HepG2 (cell line): ENCODE measurements around the gene KNCN. TPM values are rescaled to one million over a fixed set of nuclear protein-coding genes. Genes with fewer than 3 reads are reported as not detected.

ENCODE experiments used
- ATAC-seq: fragments of 200-7000 bp; cut with Tn5 transposase; 3 replicates; pipeline ENCODE4 v1.9.1; 2020; ENCODE audit warnings: mild to moderate bottlenecking, moderate library complexity
- BruUV-seq: library from RNA; stranded (reverse); fragments of 400-500 nt; replicated peaks from 2 replicates; lab custom pipeline; 2021; lab: Mats Ljungman, UMichigan
- CTCF ChIA-PET: fragments of 300-600 bp; formaldehyde crosslinking; extraction: SDS; loops from one replicate; lab custom pipeline; 2021; ENCODE audit warnings: low total read pairs, inconsistent platforms, low intra/inter-chr PET ratio; lab: Yijun Ruan, JAX
- POLR2A ChIA-PET: fragments of 350-600 bp; sonication (Branson Sonifier 250); formaldehyde crosslinking; loops from one replicate; lab custom pipeline; 2020; ENCODE audit warnings: antibody characterized with exemption, inconsistent platforms; lab: Yijun Ruan, JAX
- DNase-seq: peaks from one replicate; pipeline ENCODE4 v3.0.0-alpha.2; 2015; ENCODE audit warnings: low spot score
- FAIRE-seq: peaks from 3 replicates; lab custom pipeline; 2011; peaks lifted over from hg19 to GRCh38; lab: Jason Lieb, UNC
- H2AFZ ChIP-seq: one replicate; pipeline ENCODE4 v1.6.1; 2011; ENCODE audit warnings: low read length, inconsistent platforms
- H3K27ac ChIP-seq: fragments of 300-600 bp; 3 replicates; pipeline ENCODE4 v1.8.0; 2011; ENCODE audit warnings: mixed run types, mild to moderate bottlenecking, mixed read lengths, low read length, inconsistent platforms; ENCODE audit not compliant: insufficient read depth; ENCODE audit errors: extremely low read length
- H3K27me3 ChIP-seq, 2 experiments: fragments of 200-600 bp in 1 of 2; 2 replicates in 1 of 2; 3 replicates in 1 of 2; pipeline versions ENCODE4 v1.6.0 to v1.8.0; 2011; ENCODE audit warnings: low read length in 2 of 2, mild to moderate bottlenecking in 2 of 2, moderate library complexity in 2 of 2, inconsistent platforms in 1 of 2; ENCODE audit not compliant: insufficient read depth in 2 of 2, control insufficient read depth in 1 of 2
- H3K36me3 ChIP-seq, 2 experiments: fragments of 200-600 bp in 1 of 2; replicated peaks in 1 of 2; 2 replicates in 1 of 2; 3 replicates in 1 of 2; pipeline versions ENCODE4 v1.5.1 to v1.8.0; 2011; ENCODE audit warnings: low read length in 2 of 2, inconsistent platforms in 1 of 2; ENCODE audit not compliant: insufficient read depth in 2 of 2, control insufficient read depth in 1 of 2
- H3K4me1 ChIP-seq: 2 replicates; pipeline ENCODE4 v1.5.1; 2012; ENCODE audit warnings: low read length, inconsistent platforms; ENCODE audit not compliant: insufficient read depth
- H3K4me2 ChIP-seq: 2 replicates; pipeline ENCODE4 v1.6.0; 2011; ENCODE audit warnings: low read depth, low read length, inconsistent platforms
- H3K4me3 ChIP-seq, 3 experiments: fragments of 200-600 bp in 1 of 3; sonication (generic), shearing (Covaris generic) in 1 of 3; replicated peaks in 1 of 3; 2 replicates each; pipeline ENCODE4 v1.5.1; 2011 to 2016; ENCODE audit warnings: low read length in 3 of 3, inconsistent platforms in 2 of 3, low read depth in 2 of 3, mild to moderate bottlenecking in 2 of 3, control low read depth in 1 of 3, mixed read lengths in 1 of 3; ENCODE audit not compliant: insufficient read depth in 1 of 3
- H3K79me2 ChIP-seq: one replicate; pipeline ENCODE4 v1.6.1; 2011; ENCODE audit warnings: low read length, inconsistent platforms; ENCODE audit not compliant: insufficient read depth
- H3K9ac ChIP-seq: 2 replicates; pipeline ENCODE4 v1.6.0; 2011; ENCODE audit warnings: mild to moderate bottlenecking, low read depth, low read length, inconsistent platforms; ENCODE audit not compliant: insufficient read depth
- H3K9me3 ChIP-seq: 2 replicates; pipeline ENCODE4 v1.5.1; 2012; ENCODE audit warnings: mild to moderate bottlenecking, low read length
- H4K20me1 ChIP-seq: 2 replicates; pipeline ENCODE4 v1.6.0; 2011; ENCODE audit warnings: inconsistent platforms, mild to moderate bottlenecking, low read length, moderate library complexity; ENCODE audit not compliant: insufficient read depth
- EEA1 ChIP-seq: sonication (generic); formaldehyde crosslinking; IDR thresholded peaks from 2 replicates; pipeline ENCODE4 v1.5.1; 2020; ENCODE audit warnings: mild to moderate bottlenecking, missing genetic modification reagents, borderline replicate concordance
- ZNF17 ChIP-seq: sonication (generic); formaldehyde crosslinking; IDR thresholded peaks from 2 replicates; pipeline ENCODE4 v1.5.0; 2020; ENCODE audit warnings: mild to moderate bottlenecking, missing genetic modification reagents
- WGBS: methylation state at CpG from one replicate; pipeline ENCODE4 v1.1.6; 2017; ENCODE audit warnings: low lambda C conversion rate; 5-methylcytosine and 5-hydroxymethylcytosine counted together
- in situ Hi-C: cut with HindIII; loops from 2 replicates; pipeline ENCODE4 v1.10.0; 2017; ENCODE audit warnings: low pct_unique_long_range_greater_than_20kb; ENCODE audit not compliant: extremely low pct_ligation_motif_present
- intact Hi-C: fragments of 100-400 bp; cut with micrococcal nuclease; formaldehyde crosslinking; loops from one replicate; pipeline ENCODE4 v1.10.0; 2022; ENCODE audit not compliant: unreplicated experiment
- polyA plus RNA-seq, 8 experiments: library from polyadenylated mRNA; depleted of rRNA in 3 of 8; stranded (reverse) in 7 of 8; unstranded in 1 of 8; fragments of >200 nt; fragmentation: Illumina TruSeq in 4 of 8; extraction: Trizol in 4 of 8; gene quantifications; 2 replicates each; pipeline versions ENCODE4 v1.2.1 to v1.2.3, GENCODE V29; 2011 to 2016; ENCODE audit warnings: low read depth in 4 of 8, missing spikeins in 1 of 8, mixed read lengths in 1 of 8; ENCODE audit not compliant: insufficient read depth in 1 of 8
- total RNA-seq, 5 experiments: library from RNA; depleted of rRNA; stranded (reverse); fragments of >200 nt; fragmentation: Illumina TruSeq; extraction: Trizol; gene quantifications; 2 replicates each; pipeline ENCODE4 v1.2.3, GENCODE V29; 2016; ENCODE audit warnings: low read depth in 1 of 5
- TF ChIP-seq, protein P1 (sequence below): sonication (generic); formaldehyde crosslinking; IDR thresholded peaks from 2 replicates; pipeline ENCODE4 v1.9.0; 2021; ENCODE audit warnings: missing genetic modification reagents, mild to moderate bottlenecking, borderline replicate concordance

The KNCN gene
- total and polyA plus RNA-seq, 2 of the 13 experiments (the other 11 are each of a cell fraction or from before 2014, with no cell fraction given): not detected

DNA sequence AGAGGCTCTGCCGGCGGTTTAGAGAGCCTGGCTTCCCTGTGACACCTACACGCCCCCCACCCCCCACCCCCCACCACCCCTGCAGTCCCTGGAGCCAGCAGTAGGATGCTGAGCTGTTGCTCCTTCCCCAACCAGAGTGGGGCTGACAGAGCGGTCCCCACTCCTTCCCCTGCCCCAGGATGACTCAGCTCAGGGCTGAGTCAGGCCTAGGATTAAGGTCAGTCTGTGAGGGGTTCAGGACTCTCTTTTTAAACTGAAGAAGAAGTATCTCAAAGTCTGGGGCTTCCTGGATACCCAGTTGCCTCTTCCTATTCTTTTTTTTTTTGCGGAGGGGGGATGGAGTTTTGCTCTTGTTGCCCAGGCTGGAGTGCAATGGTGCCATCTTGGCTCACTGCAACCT, 42.7 kb downstream of the KNCN start:
- WGBS: 27% methylated on average over 5 of the region's 5 CpGs

DNA sequence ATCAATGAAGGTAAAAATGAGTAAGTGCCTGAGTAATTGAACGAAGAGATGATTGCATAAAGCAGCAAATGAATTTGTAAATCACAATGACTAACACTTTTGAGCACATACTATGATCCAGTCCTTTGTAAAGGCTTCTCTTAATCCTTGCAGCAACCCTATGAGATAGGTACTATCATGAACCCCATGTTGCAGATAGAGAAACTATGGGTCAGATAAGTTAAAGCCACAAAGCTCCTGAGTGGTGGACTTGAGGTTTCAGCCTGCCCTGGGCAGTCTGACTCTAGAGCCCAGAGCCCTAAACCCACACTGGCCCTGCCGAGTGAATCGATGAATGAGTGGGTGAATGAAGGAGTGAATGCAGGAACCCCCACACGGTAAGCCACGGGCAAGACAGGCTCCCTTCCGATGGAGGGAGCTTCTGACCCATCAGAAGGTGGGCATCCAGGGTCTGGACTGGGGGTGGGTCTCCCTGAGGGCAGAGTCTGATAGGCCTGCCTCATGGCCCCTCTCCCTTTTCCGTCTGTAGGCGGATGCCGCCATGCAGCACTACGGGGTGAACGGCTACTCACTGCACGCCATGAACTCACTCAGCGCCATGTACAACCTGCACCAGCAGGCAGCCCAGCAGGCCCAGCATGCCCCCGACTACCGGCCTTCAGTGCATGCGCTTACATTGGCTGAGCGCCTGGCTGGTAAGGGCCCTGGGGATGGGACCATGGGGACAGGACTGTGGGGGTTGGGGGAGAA, 44.8 kb downstream of the KNCN start:
- Histone ChIP-seq H2AFZ (no peak overlapping the region), H3K27ac (no peak overlapping the region), H3K4me2 (no peak overlapping the region), H3K79me2 (no peaks in the 10 kb centered on the region), H3K36me3 (no peaks in the 10 kb centered on the region), H3K4me1 (no peaks in the 10 kb centered on the region), H3K9me3 (no peaks in the 10 kb centered on the region), H3K4me3 (no peak overlapping the region), H4K20me1 (no peaks in the 10 kb centered on the region), H3K27me3 (peaks cover 1 to 17% of the 10 kb centered on the region in 2 experiments; a peak in 2 of 5 replicates)
- intact Hi-C loops: no loop called here
- ChIA-PET CTCF (no interaction called here), POLR2A (no interaction called here)
- no TSS peak for BruUV-seq
- 65% methylated on average over 4 of the region's 17 CpGs for WGBS
- in situ Hi-C loops: no loop called here
- no peak for DNase-seq
- FAIRE-seq: no peak
- ATAC-seq: no peak
- no peak for TF ChIP-seq EEA1
- TF ChIP-seq, all 625 proteins: peak for 0
- H3K9ac ChIP-seq: no peak overlapping the region

More for the DNA sequence above, 42.7 kb downstream of the KNCN start:
- Histone ChIP-seq H3K9ac (no peak overlapping the region), H3K79me2 (no peaks in the 10 kb centered on the region), H4K20me1 (no peaks in the 10 kb centered on the region), H3K36me3 (no peaks in the 10 kb centered on the region), H3K4me2 (no peak overlapping the region), H3K4me1 (0 out of 2 replicates have a peak, but pooled peaks cover 6% of the 10 kb centered on the region), H3K4me3 (no peak overlapping the region)
- ChIA-PET CTCF (no interaction called here), POLR2A (no interaction called here)
- intact Hi-C loops (no loop called here), in situ Hi-C loops (no loop called here)
- no peak for FAIRE-seq
- no TSS peak for BruUV-seq
- TF ChIP-seq, protein P1, sequence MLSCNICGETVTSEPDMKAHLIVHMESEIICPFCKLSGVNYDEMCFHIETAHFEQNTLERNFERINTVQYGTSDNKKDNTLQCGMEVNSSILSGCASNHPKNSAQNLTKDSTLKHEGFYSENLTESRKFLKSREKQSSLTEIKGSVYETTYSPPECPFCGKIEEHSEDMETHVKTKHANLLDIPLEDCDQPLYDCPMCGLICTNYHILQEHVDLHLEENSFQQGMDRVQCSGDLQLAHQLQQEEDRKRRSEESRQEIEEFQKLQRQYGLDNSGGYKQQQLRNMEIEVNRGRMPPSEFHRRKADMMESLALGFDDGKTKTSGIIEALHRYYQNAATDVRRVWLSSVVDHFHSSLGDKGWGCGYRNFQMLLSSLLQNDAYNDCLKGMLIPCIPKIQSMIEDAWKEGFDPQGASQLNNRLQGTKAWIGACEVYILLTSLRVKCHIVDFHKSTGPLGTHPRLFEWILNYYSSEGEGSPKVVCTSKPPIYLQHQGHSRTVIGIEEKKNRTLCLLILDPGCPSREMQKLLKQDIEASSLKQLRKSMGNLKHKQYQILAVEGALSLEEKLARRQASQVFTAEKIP: no peak
- no peak for TF ChIP-seq ZNF17 (CRISPR knock-in tag)
- TF ChIP-seq, all 625 proteins: peak for 0
- H3K27me3 ChIP-seq: peaks cover 4 to 11% of the 10 kb centered on the region in 2 experiments; a peak in 3 of 5 replicates
- H3K9me3 ChIP-seq: no peaks in the 10 kb centered on the region
- ATAC-seq (no peak), DNase-seq (no peak)
- H3K27ac ChIP-seq: no peak overlapping the region
- no peak overlapping the region for H2AFZ ChIP-seq
